ENCODE results near the gene SLC9A3.

DNA sequence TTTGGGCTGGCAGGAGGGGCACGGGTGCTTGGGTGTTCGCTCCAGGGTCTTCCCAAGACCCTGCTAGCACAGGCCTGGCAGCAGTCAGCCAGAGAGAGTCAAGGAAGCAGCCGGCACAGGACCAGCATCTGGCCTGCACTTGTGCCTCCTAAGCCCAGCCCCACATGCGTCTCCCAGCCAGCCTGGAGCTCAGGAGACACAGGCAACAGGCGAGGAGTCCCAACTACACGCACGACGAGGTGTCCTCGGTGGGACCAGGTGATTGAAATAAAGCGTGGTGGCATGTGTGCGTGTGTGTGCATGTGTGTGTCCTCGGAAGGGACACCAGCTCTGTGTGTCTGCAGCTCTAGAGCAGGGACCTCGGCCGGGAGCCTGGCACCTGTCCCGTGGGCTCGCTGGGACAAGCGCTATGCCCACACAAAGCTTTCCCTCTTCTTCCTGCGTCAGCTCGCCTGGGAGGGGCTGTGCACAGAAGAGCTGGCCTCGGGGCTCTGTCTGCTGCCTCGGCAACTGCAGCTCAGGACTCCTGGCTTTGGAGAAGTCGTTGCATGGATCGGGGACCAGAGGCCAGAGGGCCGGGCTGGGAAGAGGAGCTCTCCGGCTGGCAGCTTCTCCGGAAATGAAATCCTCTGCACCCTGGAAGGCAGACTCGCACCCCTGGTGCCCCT is 14.7 kb upstream of the SLC9A3 start:
- no peak for TF ChIP-seq CTCF (conservative IDR thresholded peaks at IDR 0.05)
- TF ChIP-seq ZFX (IDR thresholded peaks at IDR 0.05): no peak

All from C4-2B (cell line).